ENCODE results near the gene INO80. TPM values are rescaled to one million over a fixed set of nuclear protein-coding genes. Genes with fewer than 3 reads are reported as not detected.

Gene INO80
- total RNA-seq, 2 donors from 2014 or later: 14.8 to 17.5 TPM

GRCh38 chr15:41161336-41161735 lies 45.3 kb upstream of the INO80 start:
- H3K4me1 Mint-ChIP-seq: no peaks in the 10 kb centered on the region
- H3K9me3 ChIP-seq (ENCODE audit: control insufficient read depth, low read length): no peaks in the 10 kb centered on the region
- H3K9me3 Mint-ChIP-seq: no peaks in the 10 kb centered on the region
- no peak overlapping the region for H3K27ac Mint-ChIP-seq
- H3K4me3 Mint-ChIP-seq: no peak overlapping the region
- no peak for TF ChIP-seq CTCF (conservative IDR thresholded peaks at IDR 0.05)
- H3K4me1 ChIP-seq (ENCODE audit: control insufficient read depth, insufficient read depth, low read length): no peaks in the 10 kb centered on the region
- H3K9ac ChIP-seq (ENCODE audit: extremely low read depth, low read length, poor library complexity, severe bottlenecking): no peak overlapping the region
- no peaks in the 10 kb centered on the region for H3K36me3 Mint-ChIP-seq (ENCODE audit: low read depth)
- 90 to 99% methylated on average over 5 to 6 of the region's 6 CpGs for WGBS, 2 experiments (ENCODE audit: insufficient coverage in 1 of 2, insufficient read length in 1 of 2)
- H3K36me3 ChIP-seq (ENCODE audit: control insufficient read depth, insufficient read depth, low read length): no peaks in the 10 kb centered on the region
- H3K27me3 Mint-ChIP-seq (ENCODE audit: insufficient read depth): no peaks in the 10 kb centered on the region
- no peak overlapping the region for H3K27ac ChIP-seq (ENCODE audit: low read depth, low read length)
- no peak overlapping the region for H3K4me3 ChIP-seq (ENCODE audit: low read length)
- DNase-seq: no peak
- no peaks in the 10 kb centered on the region for H3K27me3 ChIP-seq (ENCODE audit: control insufficient read depth, insufficient read depth, low read length, poor library complexity, severe bottlenecking)

GRCh38 chr15:41160639-41161315 lies 44.7 kb upstream of the INO80 start:
- no peaks in the 10 kb centered on the region for H3K9me3 ChIP-seq (ENCODE audit: control insufficient read depth, low read length)
- no peaks in the 10 kb centered on the region for H3K9me3 Mint-ChIP-seq
- no peak overlapping the region for H3K4me3 Mint-ChIP-seq
- H3K4me3 ChIP-seq (ENCODE audit: low read length): no peak overlapping the region
- H3K36me3 ChIP-seq (ENCODE audit: control insufficient read depth, insufficient read depth, low read length): no peaks in the 10 kb centered on the region
- no peak overlapping the region for H3K9ac ChIP-seq (ENCODE audit: extremely low read depth, low read length, poor library complexity, severe bottlenecking)
- 91 to 92% methylated on average over 13 to 14 of the region's 15 CpGs for WGBS, 2 experiments (ENCODE audit: insufficient coverage in 1 of 2, insufficient read length in 1 of 2)
- H3K27ac ChIP-seq (ENCODE audit: low read depth, low read length): no peak overlapping the region
- H3K27me3 ChIP-seq (ENCODE audit: control insufficient read depth, insufficient read depth, low read length, poor library complexity, severe bottlenecking): no peaks in the 10 kb centered on the region
- H3K36me3 Mint-ChIP-seq (ENCODE audit: low read depth): no peaks in the 10 kb centered on the region
- no peaks in the 10 kb centered on the region for H3K27me3 Mint-ChIP-seq (ENCODE audit: insufficient read depth)
- no peaks in the 10 kb centered on the region for H3K4me1 Mint-ChIP-seq
- H3K4me1 ChIP-seq (ENCODE audit: control insufficient read depth, insufficient read depth, low read length): no peaks in the 10 kb centered on the region
- no peak for TF ChIP-seq CTCF (conservative IDR thresholded peaks at IDR 0.05)
- no peak for DNase-seq
- H3K27ac Mint-ChIP-seq: no peak overlapping the region

- H3K4me3 ChIP-seq (ENCODE audit: low read length): no peak overlapping the region
- no peak overlapping the region for H3K27ac ChIP-seq (ENCODE audit: low read depth, low read length)
- no peak for TF ChIP-seq CTCF (conservative IDR thresholded peaks at IDR 0.05)
- H3K36me3 ChIP-seq (ENCODE audit: control insufficient read depth, insufficient read depth, low read length): no peaks in the 10 kb centered on the region
- Mint-ChIP-seq H3K27ac (no peak overlapping the region), H3K27me3 (ENCODE audit: insufficient read depth) (no peaks in the 10 kb centered on the region), H3K36me3 (ENCODE audit: low read depth) (no peaks in the 10 kb centered on the region), H3K4me1 (no peaks in the 10 kb centered on the region), H3K9me3 (peaks cover 6% of the 10 kb centered on the region), H3K4me3 (no peak overlapping the region)
- H3K27me3 ChIP-seq (ENCODE audit: control insufficient read depth, insufficient read depth, low read length, poor library complexity, severe bottlenecking): no peaks in the 10 kb centered on the region
- H3K9me3 ChIP-seq (ENCODE audit: control insufficient read depth, low read length): no peaks in the 10 kb centered on the region
- H3K4me1 ChIP-seq (ENCODE audit: control insufficient read depth, insufficient read depth, low read length): no peaks in the 10 kb centered on the region
- WGBS, 2 experiments (ENCODE audit: insufficient coverage in 1 of 2, insufficient read length in 1 of 2): 80 to 88% methylated on average over 1 to 2 of the region's 2 CpGs
- DNase-seq: no peak
- H3K9ac ChIP-seq (ENCODE audit: extremely low read depth, low read length, poor library complexity, severe bottlenecking): no peak overlapping the region
Measured at GRCh38 chr15:41154412-41154811, 38.3 kb upstream of the INO80 start.
